KOPT-K1 (cell line): ENCODE results near the gene APBB2.

Experiments used
- H3K27ac ChIP-seq: fragments of 200-600 bp; sonication (generic); 2 replicates; pipeline ENCODE4 v1.5.1; 2016; ENCODE audit warnings: antibody characterized with exemption, mild to moderate bottlenecking, low read depth, low read length; ENCODE audit not compliant: poor library complexity, severe bottlenecking
- H3K36me3 ChIP-seq: fragments of 200-600 bp; sonication (generic); 2 replicates; pipeline ENCODE4 v1.5.1; 2017; ENCODE audit warnings: antibody characterized with exemption, mild to moderate bottlenecking, low read length, moderate library complexity; ENCODE audit not compliant: insufficient read depth
- H3K9me3 ChIP-seq: fragments of 200-600 bp; sonication (generic); 2 replicates; pipeline ENCODE4 v1.5.1; 2017; ENCODE audit warnings: antibody characterized with exemption, low read length, mild to moderate bottlenecking; ENCODE audit not compliant: insufficient read depth, poor library complexity, severe bottlenecking

APBB2 gene

GRCh38 chr4:40845154-40845835, 369.0 kb downstream of the APBB2 start:
- no peaks in the 10 kb centered on the region for H3K9me3 ChIP-seq
- H3K36me3 ChIP-seq = no peaks in the 10 kb centered on the region
- H3K27ac ChIP-seq = no peak overlapping the region

- Histone ChIP-seq H3K9me3 (no peaks in the 10 kb centered on the region), H3K36me3 (no peaks in the 10 kb centered on the region), H3K27ac (no peak overlapping the region)
Measured at GRCh38 chr4:40844261-40844660, 370.1 kb downstream of the APBB2 start.

DNA sequence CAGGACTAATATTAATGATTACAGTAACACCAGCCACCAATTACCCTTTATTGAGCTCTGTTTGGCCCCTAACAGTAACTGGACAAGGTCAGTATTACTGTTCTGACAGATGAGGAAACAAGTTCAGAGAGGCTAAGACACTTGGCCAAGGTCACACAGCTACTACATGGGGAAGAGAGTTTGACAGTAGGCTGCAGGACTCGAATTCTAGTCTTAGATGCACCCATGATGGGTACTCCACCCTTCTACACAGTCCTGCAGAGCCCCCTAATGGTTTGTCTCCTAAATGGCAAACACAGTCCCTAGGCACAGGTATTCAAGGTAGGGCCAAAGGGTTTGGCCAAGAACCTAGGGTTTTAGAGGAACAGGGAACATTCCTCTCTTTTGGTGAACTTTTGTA, 370.6 kb downstream of the APBB2 start:
- H3K27ac ChIP-seq = no peak overlapping the region
- H3K36me3 ChIP-seq = no peaks in the 10 kb centered on the region
- H3K9me3 ChIP-seq = no peaks in the 10 kb centered on the region

DNA sequence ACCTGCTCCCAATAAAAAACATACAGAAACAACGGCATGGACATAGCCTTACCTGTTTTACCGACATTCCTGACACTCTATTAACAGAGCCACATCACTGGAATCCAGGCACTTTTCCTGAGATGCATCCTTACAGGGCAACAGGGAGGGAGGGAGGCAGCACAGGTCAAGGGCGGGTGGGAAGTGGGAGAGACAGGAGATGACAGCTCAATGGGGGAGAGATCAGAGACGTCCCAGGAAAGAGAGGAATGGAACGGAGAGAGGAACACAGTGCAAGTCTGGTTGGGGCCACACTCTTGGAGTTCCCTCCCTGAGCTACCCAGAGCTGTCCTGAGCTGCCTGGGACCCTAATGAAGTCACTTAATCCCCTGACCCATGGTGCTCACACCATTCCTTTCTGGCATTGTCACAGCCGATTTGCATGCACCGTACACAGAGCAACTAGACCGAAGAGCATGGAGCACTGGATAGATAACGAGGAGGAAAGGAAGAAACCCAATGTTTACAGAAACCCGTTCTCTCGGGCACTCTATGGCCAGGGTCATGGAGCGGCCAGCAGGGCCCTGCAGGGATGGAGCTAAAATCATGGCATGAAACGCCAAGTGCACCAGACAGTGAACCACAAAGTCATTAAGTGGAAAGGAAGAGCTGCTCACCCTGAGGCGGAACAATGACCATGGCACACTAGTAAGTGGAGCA, 371.5 kb downstream of the APBB2 start:
- H3K9me3 ChIP-seq = no peaks in the 10 kb centered on the region
- H3K27ac ChIP-seq = no peak overlapping the region
- H3K36me3 ChIP-seq = no peaks in the 10 kb centered on the region

GRCh38 chr4:40842318-40842717, 372.0 kb downstream of the APBB2 start:
- no peaks in the 10 kb centered on the region for H3K9me3 ChIP-seq
- no peak overlapping the region for H3K27ac ChIP-seq
- no peaks in the 10 kb centered on the region for H3K36me3 ChIP-seq

GRCh38 chr4:40840985-40841571, 373.3 kb downstream of the APBB2 start:
- H3K9me3 ChIP-seq = no peaks in the 10 kb centered on the region
- H3K36me3 ChIP-seq = no peaks in the 10 kb centered on the region
- H3K27ac ChIP-seq = no peak overlapping the region

- H3K9me3 ChIP-seq = no peaks in the 10 kb centered on the region
- no peaks in the 10 kb centered on the region for H3K36me3 ChIP-seq
- no peak overlapping the region for H3K27ac ChIP-seq
Measured at GRCh38 chr4:40840255-40840984, 373.9 kb downstream of the APBB2 start.

GRCh38 chr4:40838742-40839141, 375.6 kb downstream of the APBB2 start:
- Histone ChIP-seq H3K36me3 (no peaks in the 10 kb centered on the region), H3K27ac (no peak overlapping the region), H3K9me3 (no peaks in the 10 kb centered on the region)

DNA sequence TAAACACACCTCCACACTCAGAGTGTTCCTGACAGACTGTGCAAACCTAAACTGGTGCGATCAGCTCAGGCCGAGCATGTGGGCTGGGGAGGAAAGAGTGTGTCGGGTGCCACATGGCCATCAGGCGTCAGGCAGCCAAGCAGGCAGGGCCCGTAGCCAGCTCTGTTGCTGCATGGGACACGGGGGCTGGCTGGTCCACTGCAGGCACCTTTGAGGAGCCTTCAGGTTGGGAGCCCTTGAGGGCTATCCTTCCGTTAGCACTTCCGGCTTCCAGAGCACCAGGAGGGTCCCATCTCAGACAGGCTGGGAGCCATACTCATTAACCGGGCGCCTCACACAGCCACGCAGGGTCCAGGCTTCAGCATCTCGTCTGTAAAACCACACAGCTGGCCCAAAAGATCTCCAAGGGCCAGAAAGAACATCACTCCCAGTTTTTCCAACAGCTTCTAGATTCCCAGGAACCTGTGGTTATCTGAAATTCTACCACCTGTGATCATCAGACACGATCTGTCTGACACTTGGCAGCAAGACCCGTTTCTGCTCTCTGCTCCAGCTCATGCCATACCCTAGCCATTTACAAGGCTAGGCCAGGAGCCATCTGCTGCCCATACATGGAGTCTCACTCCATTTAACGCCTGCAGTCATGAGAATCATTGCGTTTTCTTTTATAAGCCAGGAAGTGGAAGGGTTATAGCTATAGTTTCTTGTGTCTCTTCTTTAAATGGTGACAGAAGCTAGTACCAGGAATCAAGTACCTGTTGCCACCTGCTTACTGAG, 377.1 kb downstream of the APBB2 start:
- Histone ChIP-seq H3K27ac (no peak overlapping the region), H3K9me3 (no peaks in the 10 kb centered on the region), H3K36me3 (no peaks in the 10 kb centered on the region)

DNA sequence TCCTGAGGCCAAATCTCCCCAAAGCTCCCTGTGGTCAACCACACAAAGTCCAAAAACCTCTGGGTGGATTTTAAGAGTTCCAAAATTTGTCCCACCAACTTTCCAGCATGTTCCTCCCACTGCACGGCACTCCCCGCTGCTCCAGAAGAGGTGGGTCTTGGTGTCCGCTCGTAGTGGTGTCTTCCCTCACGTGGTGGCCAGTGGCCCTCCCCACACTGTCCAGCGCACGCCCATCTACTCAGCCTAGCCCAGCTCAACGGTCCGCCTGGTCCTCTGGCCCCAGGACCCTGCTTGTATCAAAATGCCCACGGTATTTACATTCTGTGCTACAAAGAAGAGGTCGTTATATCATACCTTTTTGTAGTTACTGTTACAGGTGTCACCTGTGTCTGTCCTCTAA, 381.1 kb downstream of the APBB2 start:
- no peak overlapping the region for H3K27ac ChIP-seq
- H3K9me3 ChIP-seq = no peaks in the 10 kb centered on the region
- no peaks in the 10 kb centered on the region for H3K36me3 ChIP-seq

DNA sequence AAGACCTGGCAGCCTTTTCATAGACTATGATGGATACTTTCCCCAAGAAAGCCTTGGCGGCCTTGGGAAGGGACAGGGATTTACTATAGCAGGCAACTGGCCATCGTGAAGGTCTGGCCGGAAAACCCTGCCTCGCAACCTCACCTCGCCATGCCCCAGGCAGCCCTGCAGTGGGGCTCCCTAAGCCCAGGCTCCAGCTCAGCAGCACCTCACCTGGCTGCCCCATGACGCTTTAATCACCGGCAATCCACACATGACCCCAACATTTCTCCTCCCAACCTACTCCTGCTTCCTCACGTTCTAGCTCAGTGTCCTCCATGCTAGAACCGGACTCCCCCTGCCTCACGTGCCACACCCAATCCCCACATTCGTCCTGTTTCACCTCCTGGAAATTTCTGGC, 382.2 kb downstream of the APBB2 start:
- Histone ChIP-seq H3K27ac (no peak overlapping the region), H3K9me3 (no peaks in the 10 kb centered on the region), H3K36me3 (no peaks in the 10 kb centered on the region)

DNA sequence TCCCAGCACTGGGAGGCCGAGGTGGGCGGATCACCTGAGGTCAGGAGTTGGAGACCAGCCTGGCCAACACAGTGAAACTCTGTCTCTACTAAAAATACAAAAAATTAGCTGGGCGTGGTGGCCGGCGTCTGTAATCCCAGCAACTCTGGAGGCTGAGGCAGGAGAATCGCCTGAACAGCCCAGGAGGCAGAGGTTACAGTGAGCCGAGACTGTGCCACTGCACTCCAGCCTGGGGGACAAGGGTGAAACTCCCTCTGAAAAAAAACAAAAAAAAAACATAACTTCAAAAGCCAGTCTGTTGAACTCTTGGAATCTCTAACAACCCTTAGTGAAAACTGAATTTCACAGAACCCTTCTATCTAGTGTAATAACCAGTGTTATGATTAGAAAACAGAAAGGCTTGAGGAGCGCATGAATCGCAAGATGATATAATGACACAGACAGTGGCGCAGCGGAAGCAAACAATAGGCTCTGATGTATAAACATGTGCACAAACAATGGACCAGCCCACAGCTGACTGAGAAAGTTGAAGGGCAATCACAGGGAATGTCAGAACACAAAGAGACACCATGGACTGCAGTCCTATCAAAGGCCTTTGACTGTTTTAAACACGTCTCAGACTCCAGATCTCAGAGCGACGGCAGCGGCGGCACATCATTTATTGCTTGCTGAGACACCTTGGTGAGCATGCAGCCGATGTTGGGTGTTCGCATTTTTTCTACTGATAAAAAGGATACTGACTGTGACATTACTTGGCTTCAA, 383.0 kb downstream of the APBB2 start:
- H3K27ac ChIP-seq = no peak overlapping the region
- H3K9me3 ChIP-seq = no peaks in the 10 kb centered on the region
- H3K36me3 ChIP-seq = no peaks in the 10 kb centered on the region

DNA sequence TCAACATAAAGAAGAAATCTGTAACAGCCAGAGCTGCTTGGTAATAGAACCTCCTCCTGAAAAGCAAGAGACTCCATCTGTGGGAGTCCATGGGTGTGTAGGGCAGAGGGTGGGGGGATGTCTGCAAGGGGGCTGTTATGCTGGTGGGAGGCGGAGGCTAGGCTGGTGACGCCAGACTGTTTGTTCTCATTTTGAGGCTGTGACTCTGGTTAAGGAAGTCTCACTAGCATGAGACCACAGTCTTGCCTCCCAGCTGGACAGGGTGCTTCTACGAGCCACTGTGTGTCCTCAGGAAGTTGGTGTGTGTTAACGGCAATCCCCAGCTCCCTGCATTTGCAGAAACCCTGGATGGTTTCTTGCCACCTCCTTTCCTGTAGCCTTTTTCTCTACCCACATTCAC, 384.8 kb downstream of the APBB2 start:
- Histone ChIP-seq H3K36me3 (no peaks in the 10 kb centered on the region), H3K9me3 (no peaks in the 10 kb centered on the region)

GRCh38 chr4:40828661-40829060, 385.7 kb downstream of the APBB2 start:
- Histone ChIP-seq H3K36me3 (no peaks in the 10 kb centered on the region), H3K9me3 (no peaks in the 10 kb centered on the region), H3K27ac (no peak overlapping the region)

More for the DNA sequence above, 384.8 kb downstream of the APBB2 start:
- H3K27ac ChIP-seq = no peak overlapping the region
